ENCODE results near the gene CLEC9A.

Gene CLEC9A

GRCh38 chr12:10052193-10052913 lies 21.9 kb downstream of the CLEC9A start:
- H3K4me3 ChIP-seq (ENCODE audit: control insufficient read depth, low read depth, low read length), result no peak overlapping the region
- DNase-seq (ENCODE audit: low read depth), result no peak
- TF ChIP-seq, protein P1, sequence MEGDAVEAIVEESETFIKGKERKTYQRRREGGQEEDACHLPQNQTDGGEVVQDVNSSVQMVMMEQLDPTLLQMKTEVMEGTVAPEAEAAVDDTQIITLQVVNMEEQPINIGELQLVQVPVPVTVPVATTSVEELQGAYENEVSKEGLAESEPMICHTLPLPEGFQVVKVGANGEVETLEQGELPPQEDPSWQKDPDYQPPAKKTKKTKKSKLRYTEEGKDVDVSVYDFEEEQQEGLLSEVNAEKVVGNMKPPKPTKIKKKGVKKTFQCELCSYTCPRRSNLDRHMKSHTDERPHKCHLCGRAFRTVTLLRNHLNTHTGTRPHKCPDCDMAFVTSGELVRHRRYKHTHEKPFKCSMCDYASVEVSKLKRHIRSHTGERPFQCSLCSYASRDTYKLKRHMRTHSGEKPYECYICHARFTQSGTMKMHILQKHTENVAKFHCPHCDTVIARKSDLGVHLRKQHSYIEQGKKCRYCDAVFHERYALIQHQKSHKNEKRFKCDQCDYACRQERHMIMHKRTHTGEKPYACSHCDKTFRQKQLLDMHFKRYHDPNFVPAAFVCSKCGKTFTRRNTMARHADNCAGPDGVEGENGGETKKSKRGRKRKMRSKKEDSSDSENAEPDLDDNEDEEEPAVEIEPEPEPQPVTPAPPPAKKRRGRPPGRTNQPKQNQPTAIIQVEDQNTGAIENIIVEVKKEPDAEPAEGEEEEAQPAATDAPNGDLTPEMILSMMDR (conservative IDR thresholded peaks at IDR 0.05; ENCODE audit: control insufficient read depth, insufficient read depth, low read depth, low read length), result no peak

DNA sequence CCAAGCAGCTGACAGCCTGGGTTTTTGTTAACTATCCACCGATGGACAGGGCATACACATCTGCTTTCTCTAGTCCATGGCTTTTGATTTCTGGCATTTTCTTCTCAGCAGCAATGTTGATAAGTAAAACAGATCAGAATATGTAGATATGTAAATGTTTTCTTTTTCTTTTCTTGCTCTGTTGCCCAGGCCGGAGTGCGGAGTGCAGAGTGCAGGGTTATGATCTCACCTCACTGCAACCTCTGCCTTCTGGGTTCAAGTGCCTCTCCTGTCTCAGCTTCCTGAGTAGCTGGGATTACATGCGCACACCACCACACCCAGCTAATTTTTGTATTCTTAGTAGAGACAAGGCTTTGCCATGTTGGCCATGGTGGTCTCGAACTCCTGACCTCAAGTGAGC lies 27.9 kb downstream of the CLEC9A start:
- TF ChIP-seq, protein P1 (conservative IDR thresholded peaks at IDR 0.05; ENCODE audit: control insufficient read depth, insufficient read depth, low read depth, low read length), result no peak
- no peak for DNase-seq (ENCODE audit: low read depth)
- no peak overlapping the region for H3K4me3 ChIP-seq (ENCODE audit: control insufficient read depth, low read depth, low read length)

DNA sequence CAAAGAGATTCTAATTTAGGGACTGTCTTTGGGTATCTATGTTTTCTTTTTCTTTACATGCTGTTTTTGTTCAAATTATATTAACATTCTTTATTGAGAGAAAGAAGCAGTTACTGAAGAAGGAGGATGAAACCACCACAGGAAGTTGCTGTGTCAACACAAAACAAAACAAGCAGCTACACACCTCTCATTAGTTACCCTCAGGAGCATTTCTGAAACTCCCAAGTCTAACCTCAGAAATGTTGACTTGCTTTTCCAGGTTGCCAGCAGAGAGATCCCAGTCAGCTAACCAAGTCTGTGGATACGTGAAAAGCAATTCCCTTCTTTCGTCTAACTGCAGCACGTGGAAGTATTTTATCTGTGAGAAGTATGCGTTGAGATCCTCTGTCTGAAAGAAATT lies 34.8 kb downstream of the CLEC9A start:
- TF ChIP-seq, protein P1 (conservative IDR thresholded peaks at IDR 0.05; ENCODE audit: control insufficient read depth, insufficient read depth, low read depth, low read length), result no peak
- DNase-seq (ENCODE audit: low read depth), result no peak
- no peak overlapping the region for H3K4me3 ChIP-seq (ENCODE audit: control insufficient read depth, low read depth, low read length)

GRCh38 chr12:10067264-10067663 lies 36.8 kb downstream of the CLEC9A start:
- no peak overlapping the region for H3K4me3 ChIP-seq (ENCODE audit: control insufficient read depth, low read depth, low read length)
- DNase-seq (ENCODE audit: low read depth), result no peak
- TF ChIP-seq, protein P1 (conservative IDR thresholded peaks at IDR 0.05; ENCODE audit: control insufficient read depth, insufficient read depth, low read depth, low read length), result no peak

DNA sequence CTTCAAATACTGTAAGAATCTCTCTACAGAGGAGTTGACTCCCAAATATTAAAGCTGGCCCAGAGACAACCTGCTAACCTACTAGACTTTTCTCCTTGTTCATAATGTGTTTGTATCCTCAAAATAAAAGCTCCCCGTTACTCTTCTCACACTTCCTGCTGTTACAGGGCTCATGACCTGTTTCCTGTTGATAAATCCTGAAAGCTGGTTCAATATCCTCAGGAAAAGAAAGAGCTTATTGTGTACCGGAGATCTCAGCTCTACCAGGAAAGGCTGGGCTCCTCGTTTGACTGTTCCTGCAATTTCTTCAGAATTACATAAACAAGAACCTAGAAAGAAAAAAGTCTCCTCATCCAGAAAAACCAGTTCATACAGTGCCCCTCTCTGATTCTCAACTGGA lies 37.5 kb downstream of the CLEC9A start:
- TF ChIP-seq, protein P1 (conservative IDR thresholded peaks at IDR 0.05; ENCODE audit: control insufficient read depth, insufficient read depth, low read depth, low read length), result no peak
- H3K4me3 ChIP-seq (ENCODE audit: control insufficient read depth, low read depth, low read length), result no peak overlapping the region
- no peak for DNase-seq (ENCODE audit: low read depth)

- H3K4me3 ChIP-seq (ENCODE audit: control insufficient read depth, low read depth, low read length), result no peak overlapping the region
- TF ChIP-seq, protein P1 (conservative IDR thresholded peaks at IDR 0.05; ENCODE audit: control insufficient read depth, insufficient read depth, low read depth, low read length), result no peak
- DNase-seq (ENCODE audit: low read depth), result no peak
These were observed 38.2 kb downstream of the CLEC9A start for GRCh38 chr12:10068644-10069043.

Data from fibroblast of mammary gland (primary cell).